KMS-11 (cell line): ENCODE data around the gene FN3K.
"Not testable (repeated sequence)": the region's sequence is repeated elsewhere in the genome, so short reads cannot be mapped to it uniquely, and the experiment has no call there.

Experiments
- H2AFZ ChIP-seq: fragments of 200-600 bp; sonication (generic); 2 replicates; pipeline ENCODE4 v1.6.1; 2016; ENCODE audit warnings: antibody characterized with exemption, mixed run types, low read depth
- H3K27ac ChIP-seq: fragments of 200-600 bp; sonication (generic); 2 replicates; pipeline ENCODE4 v1.6.1; 2016; ENCODE audit warnings: mild to moderate bottlenecking, mixed run types
- H3K27me3 ChIP-seq: fragments of 200-600 bp; sonication (generic); 2 replicates; pipeline ENCODE4 v1.6.1; 2017; ENCODE audit warnings: mild to moderate bottlenecking, low read depth, mixed run types, moderate library complexity; ENCODE audit not compliant: insufficient read depth
- H3K36me3 ChIP-seq: fragments of 200-600 bp; sonication (generic); 2 replicates; pipeline ENCODE4 v1.6.1; 2017; ENCODE audit warnings: mild to moderate bottlenecking, mixed run types; ENCODE audit not compliant: insufficient read depth
- H3K4me1 ChIP-seq: fragments of 200-600 bp; sonication (generic); 2 replicates; pipeline ENCODE4 v1.6.1; 2016; ENCODE audit warnings: mild to moderate bottlenecking, low read depth, mixed run types; ENCODE audit not compliant: poor library complexity, severe bottlenecking
- H3K4me2 ChIP-seq: fragments of 200-600 bp; sonication (generic); 2 replicates; pipeline ENCODE4 v1.7.0; 2016; ENCODE audit warnings: mild to moderate bottlenecking, mixed run types
- H3K4me3 ChIP-seq: fragments of 200-600 bp; sonication (generic); IDR thresholded peaks from 2 replicates; pipeline ENCODE4 v1.6.1; 2017; ENCODE audit warnings: low read depth, low read length, mixed read lengths; ENCODE audit not compliant: insufficient read depth
- H3K79me2 ChIP-seq: fragments of 200-600 bp; sonication (generic); 2 replicates; pipeline ENCODE4 v1.6.1; 2016; ENCODE audit warnings: low read depth, mixed run types; ENCODE audit not compliant: insufficient read depth
- H3K9ac ChIP-seq: fragments of 200-600 bp; sonication (generic); 2 replicates; pipeline ENCODE4 v1.6.1; 2016; ENCODE audit warnings: mild to moderate bottlenecking, mixed run types
- H4K20me1 ChIP-seq: fragments of 200-600 bp; sonication (generic); 2 replicates; pipeline ENCODE4 v1.6.1; 2016; ENCODE audit warnings: mild to moderate bottlenecking, mixed run types; ENCODE audit not compliant: insufficient read depth
- TF ChIP-seq, protein P1 (sequence below): fragments of 200-600 bp; sonication (generic); conservative IDR thresholded peaks from 2 replicates; pipeline ENCODE4 v1.6.1; 2017; ENCODE audit warnings: low read depth, mild to moderate bottlenecking, antibody characterized with exemption, low read length, moderate library complexity, mixed read lengths

Gene FN3K

DNA sequence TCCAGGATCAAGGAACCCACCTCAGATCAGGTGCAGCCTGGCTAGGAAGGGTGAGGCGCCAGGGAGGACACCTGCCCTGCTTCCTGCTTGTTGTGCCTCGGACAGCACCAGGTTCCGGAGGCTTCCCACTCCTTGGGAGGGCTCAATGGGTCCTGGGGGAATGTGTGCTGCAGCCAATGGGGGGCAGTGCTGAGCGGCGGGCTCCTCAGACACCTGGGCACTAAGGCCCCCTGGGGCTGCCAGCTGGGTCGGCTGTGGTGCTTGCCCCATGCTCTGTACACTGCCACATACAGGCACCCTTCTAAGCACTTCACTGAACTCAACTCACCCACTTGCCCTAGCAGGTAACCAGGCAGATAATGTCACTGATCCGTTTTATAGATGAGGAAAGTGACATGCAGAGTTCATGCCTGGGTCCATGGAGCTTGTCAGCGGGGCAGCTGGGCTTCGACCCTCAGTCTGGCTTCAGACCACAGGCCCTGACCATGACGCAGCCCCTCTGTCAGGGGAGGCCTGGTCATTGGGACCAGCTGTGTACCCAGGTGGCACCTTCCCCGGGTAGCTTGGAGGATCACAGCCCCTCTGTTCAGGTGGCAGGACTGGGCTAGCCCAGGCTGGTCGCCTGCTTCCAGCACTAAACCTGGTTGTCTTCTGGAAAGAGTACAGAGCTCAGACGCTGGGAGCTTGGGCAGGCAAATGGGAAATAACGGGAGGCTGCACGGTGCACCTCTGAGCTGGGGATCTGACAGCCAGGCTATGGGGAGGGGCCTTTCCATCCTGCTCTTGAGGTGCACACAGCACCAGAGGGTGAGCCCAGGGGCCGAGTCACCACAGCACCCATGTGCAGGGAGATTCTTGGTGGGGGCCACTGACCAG lies 8.2 kb downstream of the FN3K start:
- no peak overlapping the region for H2AFZ ChIP-seq
- TF ChIP-seq, protein P1, sequence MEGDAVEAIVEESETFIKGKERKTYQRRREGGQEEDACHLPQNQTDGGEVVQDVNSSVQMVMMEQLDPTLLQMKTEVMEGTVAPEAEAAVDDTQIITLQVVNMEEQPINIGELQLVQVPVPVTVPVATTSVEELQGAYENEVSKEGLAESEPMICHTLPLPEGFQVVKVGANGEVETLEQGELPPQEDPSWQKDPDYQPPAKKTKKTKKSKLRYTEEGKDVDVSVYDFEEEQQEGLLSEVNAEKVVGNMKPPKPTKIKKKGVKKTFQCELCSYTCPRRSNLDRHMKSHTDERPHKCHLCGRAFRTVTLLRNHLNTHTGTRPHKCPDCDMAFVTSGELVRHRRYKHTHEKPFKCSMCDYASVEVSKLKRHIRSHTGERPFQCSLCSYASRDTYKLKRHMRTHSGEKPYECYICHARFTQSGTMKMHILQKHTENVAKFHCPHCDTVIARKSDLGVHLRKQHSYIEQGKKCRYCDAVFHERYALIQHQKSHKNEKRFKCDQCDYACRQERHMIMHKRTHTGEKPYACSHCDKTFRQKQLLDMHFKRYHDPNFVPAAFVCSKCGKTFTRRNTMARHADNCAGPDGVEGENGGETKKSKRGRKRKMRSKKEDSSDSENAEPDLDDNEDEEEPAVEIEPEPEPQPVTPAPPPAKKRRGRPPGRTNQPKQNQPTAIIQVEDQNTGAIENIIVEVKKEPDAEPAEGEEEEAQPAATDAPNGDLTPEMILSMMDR, result no peak
- H3K27ac ChIP-seq, result no peak overlapping the region
- H3K4me2 ChIP-seq, result no peak overlapping the region
- H3K4me3 ChIP-seq, result no peak overlapping the region
- no peaks in the 10 kb centered on the region for H3K4me1 ChIP-seq
- H3K27me3 ChIP-seq, result no peaks in the 10 kb centered on the region
- no peaks in the 10 kb centered on the region for H3K79me2 ChIP-seq
- no peak overlapping the region for H3K9ac ChIP-seq
- no peaks in the 10 kb centered on the region for H4K20me1 ChIP-seq
- no peaks in the 10 kb centered on the region for H3K36me3 ChIP-seq

DNA sequence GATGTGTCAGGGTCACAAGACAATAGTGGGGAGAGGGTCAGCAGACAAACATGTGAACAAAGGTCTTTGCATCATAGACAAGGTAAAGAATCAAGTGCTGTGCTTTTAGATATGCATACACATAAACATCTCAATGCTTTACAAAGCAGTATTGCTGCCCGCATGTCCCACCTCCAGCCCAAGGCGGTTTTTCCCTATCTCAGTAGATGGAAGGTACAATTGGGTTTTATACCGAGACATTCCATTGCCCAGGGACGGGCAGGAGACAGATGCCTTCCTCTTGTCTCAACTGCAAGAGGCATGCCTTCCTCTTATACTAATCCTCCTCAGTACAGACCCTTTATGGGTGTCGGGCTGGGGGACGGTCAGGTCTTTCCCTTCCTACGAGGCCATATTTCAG lies 9.3 kb downstream of the FN3K start:
- H3K27me3 ChIP-seq, H4K20me1 ChIP-seq, H3K9ac ChIP-seq, H3K79me2 ChIP-seq, H3K4me2 ChIP-seq, H2AFZ ChIP-seq, H3K27ac ChIP-seq, H3K36me3 ChIP-seq, H3K4me3 ChIP-seq, H3K4me1 ChIP-seq: not testable (repeated sequence)

DNA sequence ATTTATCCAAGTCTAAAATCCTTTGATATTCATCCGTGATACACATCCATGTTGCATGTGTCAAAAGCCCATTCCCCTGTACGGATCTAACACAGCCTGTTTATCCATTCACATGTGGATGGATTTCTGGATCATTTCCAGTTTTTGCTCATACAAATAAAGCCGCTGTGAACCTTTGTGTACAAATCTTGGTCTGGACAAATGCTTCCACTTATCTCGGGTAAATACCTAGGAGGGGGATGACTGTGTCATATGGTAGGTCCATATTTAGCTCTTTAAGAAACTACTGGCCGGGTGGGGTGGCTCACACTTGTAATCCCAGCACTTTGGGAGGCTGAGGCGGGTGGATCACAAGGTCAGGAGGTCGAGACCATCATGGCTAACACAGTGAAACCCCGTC lies 10.1 kb downstream of the FN3K start:
- Histone ChIP-seq H3K9ac (no peak overlapping the region), H3K4me1 (no peaks in the 10 kb centered on the region), H3K79me2 (no peaks in the 10 kb centered on the region), H3K4me2 (no peak overlapping the region), H3K36me3 (no peaks in the 10 kb centered on the region), H3K27ac (no peak overlapping the region), H3K4me3 (no peak overlapping the region), H2AFZ (no peak overlapping the region), H3K27me3 (no peaks in the 10 kb centered on the region), H4K20me1 (no peaks in the 10 kb centered on the region)
- TF ChIP-seq, protein P1, result no peak

DNA sequence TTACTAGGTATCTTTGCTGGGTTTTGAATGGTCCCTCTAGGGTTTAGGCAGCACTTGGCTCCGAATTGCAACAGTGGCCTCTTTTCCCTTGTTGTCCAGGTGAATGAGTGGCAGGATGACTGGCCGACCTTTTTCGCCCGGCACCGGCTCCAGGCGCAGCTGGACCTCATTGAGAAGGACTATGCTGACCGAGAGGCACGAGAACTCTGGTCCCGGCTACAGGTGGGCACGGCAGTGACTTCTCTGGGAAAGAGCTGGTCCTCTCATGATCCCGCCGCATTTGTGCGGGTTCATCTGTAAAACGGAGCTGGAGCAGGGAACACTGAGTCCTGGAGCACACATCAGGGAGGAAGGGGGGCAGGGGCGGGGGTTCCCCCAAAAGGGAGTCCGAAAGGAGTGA lies 13.3 kb downstream of the FN3K start:
- TF ChIP-seq, protein P1, result no peak
- Histone ChIP-seq H3K79me2 (peaks cover 14% of the 10 kb centered on the region; the same call in 1 of the 2 replicates), H3K4me3 (no peak overlapping the region), H3K27ac (no peak overlapping the region), H3K36me3 (no peaks in the 10 kb centered on the region), H2AFZ (no peak overlapping the region), H3K9ac (no peak overlapping the region), H3K27me3 (no peaks in the 10 kb centered on the region), H3K4me1 (peaks cover 8% of the 10 kb centered on the region), H4K20me1 (no peaks in the 10 kb centered on the region), H3K4me2 (no peak overlapping the region)

DNA sequence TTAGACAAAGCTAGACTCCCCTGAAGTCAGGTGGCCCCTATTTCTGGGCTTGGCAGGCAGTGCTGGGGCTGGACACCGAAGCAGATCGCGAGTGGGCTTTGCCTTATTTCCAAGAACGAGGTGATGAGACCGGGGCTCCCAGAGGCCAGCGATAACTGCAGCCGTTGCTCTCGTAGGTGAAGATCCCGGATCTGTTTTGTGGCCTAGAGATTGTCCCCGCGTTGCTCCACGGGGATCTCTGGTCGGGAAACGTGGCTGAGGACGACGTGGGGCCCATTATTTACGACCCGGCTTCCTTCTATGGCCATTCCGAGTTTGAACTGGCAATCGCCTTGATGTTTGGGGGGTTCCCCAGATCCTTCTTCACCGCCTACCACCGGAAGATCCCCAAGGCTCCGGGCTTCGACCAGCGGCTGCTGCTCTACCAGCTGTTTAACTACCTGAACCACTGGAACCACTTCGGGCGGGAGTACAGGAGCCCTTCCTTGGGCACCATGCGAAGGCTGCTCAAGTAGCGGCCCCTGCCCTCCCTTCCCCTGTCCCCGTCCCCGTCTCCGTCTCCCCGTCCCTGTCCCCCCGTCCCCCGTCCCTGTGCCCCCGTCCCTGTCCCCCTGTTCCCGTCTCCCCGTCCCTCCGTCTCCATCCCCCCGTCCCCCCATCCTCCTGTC lies 15.0 kb downstream of the FN3K start:
- H3K27ac ChIP-seq, result no peak overlapping the region
- no peak overlapping the region for H3K9ac ChIP-seq
- H2AFZ ChIP-seq, result no peak overlapping the region
- peaks cover 25% of the 10 kb centered on the region for H3K79me2 ChIP-seq
- H3K36me3 ChIP-seq, result no peaks in the 10 kb centered on the region
- no peak overlapping the region for H3K4me2 ChIP-seq
- no peak overlapping the region for H3K4me3 ChIP-seq
- H3K4me1 ChIP-seq, result peaks cover 17% of the 10 kb centered on the region
- no peaks in the 10 kb centered on the region for H3K27me3 ChIP-seq
- H4K20me1 ChIP-seq, result no peaks in the 10 kb centered on the region
- TF ChIP-seq, protein P1, result no peak
